Middle frontal gyrus (tissue), 1 donor: ENCODE measurements around the gene AUH.

Experiments
- DNase-seq: peaks from one replicate; pipeline ENCODE4 v3.0.0-alpha.2; 2015; ENCODE audit warnings: low spot score; ENCODE audit errors: extremely low spot score

Gene AUH

GRCh38 chr9:91340395-91340967 lies 21.2 kb downstream of the AUH start:
- no peak for DNase-seq

- DNase-seq = no peak
Observed at GRCh38 chr9:91338681-91339080, 23.0 kb downstream of the AUH start.

DNA sequence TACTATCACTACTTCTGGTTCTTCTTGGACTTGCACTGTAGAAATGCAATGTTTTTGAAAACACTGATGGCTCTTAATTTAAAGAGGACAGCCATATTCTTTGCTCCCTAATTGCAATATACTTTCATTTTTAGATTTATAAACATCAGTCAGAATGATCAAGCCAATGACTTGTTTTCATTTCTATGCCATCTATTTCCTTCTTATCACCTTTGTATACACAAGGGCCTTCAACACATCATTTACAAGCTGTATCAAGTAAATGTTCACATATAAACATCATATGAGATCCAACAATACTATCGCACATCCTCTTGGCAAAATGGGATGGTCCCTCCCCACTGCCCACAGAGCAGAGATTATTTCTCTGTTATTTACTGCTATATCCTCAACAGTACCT lies 24.9 kb downstream of the AUH start:
- no peak for DNase-seq

DNA sequence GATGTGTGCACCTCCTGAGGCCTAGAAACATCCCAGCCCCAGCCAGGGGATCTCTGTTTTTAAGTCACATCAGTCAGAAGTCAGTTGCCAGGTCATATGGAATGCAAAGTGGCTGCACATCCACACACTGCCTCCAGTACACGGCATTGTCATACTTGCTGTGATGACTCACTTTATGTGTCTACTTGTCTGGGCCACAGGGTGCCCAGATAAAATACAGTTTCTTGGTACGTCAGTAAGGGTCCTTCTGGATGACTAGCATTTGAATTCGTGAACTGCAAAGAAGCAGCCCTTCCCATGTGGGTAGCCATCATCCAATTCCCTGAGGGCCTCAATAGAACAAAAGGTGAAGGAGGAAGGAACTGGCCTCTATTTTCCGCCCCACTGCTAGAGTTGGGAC lies 27.7 kb downstream of the AUH start:
- DNase-seq = no peak

- DNase-seq = no peak
Observed at GRCh38 chr9:91333551-91333950, 28.2 kb downstream of the AUH start.

- no peak for DNase-seq
Observed at GRCh38 chr9:91332546-91333231, 29.0 kb downstream of the AUH start.

- DNase-seq = no peak
Observed at GRCh38 chr9:91331849-91332248, 29.9 kb downstream of the AUH start.

GRCh38 chr9:91328186-91328585 lies 33.5 kb downstream of the AUH start:
- DNase-seq = no peak

GRCh38 chr9:91321691-91322090 lies 40.0 kb downstream of the AUH start:
- DNase-seq = no peak

DNA sequence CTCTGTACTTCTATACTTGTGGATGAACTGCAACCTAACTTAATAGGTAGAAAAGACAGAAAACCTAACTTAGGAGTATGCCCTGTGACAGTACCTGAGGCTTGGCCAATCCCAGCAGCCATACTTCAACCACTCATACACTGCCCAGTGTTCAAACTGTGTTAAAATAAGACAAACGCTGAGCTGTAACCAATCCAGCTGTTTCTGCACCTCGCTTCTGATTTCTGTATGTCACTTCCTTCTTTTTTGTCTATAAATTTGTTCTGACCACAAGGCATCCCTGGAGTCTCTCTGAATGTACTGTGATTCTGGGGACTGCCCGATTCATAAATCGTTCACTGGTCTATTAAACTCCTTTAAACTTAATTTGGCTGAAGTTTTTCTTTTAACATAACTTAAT lies 41.4 kb downstream of the AUH start:
- no peak for DNase-seq

DNA sequence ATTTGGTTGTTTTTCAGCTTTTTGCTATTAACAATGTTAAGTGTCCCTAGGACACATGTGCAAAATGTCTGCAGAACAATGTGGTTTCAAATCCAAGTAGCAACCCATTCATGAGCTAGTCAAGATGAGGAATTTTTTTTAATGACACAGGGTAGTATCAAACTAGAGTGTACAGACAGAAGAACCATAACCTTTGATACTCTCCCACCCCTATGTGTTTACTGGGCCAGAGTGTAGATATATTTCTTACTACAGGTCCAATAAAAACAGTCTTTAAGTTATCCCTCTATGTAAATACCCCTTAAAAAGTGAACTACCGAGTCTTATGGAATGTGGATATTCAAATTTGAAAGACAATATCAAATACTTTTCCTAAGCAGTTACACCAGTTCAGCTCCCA lies 45.6 kb downstream of the AUH start:
- no peak for DNase-seq

- DNase-seq = no peak
Observed at GRCh38 chr9:91315191-91315590, 46.5 kb downstream of the AUH start.

- no peak for DNase-seq
Observed at GRCh38 chr9:91312717-91313325, 48.9 kb downstream of the AUH start.

GRCh38 chr9:91310037-91310436 lies 51.7 kb downstream of the AUH start:
- DNase-seq = no peak

- no peak for DNase-seq
Observed at GRCh38 chr9:91308191-91308590, 53.5 kb downstream of the AUH start.

DNA sequence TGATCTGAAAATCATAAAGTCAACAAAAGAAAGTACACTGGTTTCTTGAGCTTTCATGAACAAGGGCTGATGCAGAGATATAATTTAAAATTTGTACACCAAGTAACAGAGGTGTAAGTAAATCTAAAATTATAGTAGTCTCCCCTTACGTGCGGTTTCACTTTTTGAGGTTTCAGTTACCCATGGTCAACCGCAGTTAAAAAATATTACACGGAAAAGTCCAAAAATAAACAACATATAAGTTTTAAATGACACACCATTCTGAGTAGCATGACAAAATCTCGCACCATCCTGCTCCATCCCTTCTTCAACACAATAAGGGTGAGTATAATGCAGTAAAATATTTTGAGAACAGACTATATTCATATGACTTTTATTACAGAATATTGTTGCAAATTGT lies 54.4 kb downstream of the AUH start:
- DNase-seq = no peak

- no peak for DNase-seq
Observed at GRCh38 chr9:91306296-91306630, 55.5 kb downstream of the AUH start.

- DNase-seq = no peak
Observed at GRCh38 chr9:91305596-91306295, 56.0 kb downstream of the AUH start.

- DNase-seq = no peak
Observed at GRCh38 chr9:91303741-91304415, 57.8 kb downstream of the AUH start.

DNA sequence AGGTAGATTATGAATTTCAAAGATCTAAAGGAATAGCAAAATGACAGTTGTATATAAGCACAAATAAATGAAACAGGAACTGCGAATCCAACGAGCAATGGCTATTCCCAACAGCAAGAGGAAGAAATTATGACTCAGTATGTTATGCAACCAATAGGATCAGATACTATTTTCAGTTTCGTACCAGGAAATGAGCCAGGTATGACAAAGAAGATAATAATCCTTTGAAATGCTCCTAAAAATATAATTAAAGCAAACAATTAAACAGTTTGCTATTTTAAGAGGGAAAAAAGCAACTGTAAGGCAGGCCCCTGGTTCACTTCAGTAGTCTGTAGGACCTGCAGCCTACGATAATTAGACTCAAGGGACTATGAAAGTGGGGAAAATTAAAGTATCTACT lies 58.9 kb downstream of the AUH start:
- no peak for DNase-seq

DNA sequence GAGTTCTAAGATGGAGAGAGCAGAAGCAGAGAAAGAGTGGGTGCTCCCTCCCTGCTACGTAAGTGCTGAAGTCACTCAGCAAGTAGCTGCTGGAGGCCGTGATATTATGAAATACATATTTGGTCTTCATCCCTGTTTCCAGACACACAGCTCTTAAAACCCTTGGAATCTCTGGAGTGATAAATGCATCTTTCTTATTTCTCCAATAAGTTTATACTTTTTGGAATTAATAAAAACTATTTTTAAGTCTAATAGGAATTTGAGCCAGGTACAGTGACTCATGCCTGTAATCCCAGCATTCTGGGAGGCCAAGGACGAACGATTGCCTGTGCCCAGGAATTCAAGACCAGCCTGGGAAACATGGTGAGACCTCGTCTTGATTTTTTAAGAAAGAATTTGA lies 60.6 kb downstream of the AUH start:
- no peak for DNase-seq

- no peak for DNase-seq
Observed at GRCh38 chr9:91298311-91298710, 63.4 kb downstream of the AUH start.
